ENCODE measurements around the gene CYP20A1.

DNA sequence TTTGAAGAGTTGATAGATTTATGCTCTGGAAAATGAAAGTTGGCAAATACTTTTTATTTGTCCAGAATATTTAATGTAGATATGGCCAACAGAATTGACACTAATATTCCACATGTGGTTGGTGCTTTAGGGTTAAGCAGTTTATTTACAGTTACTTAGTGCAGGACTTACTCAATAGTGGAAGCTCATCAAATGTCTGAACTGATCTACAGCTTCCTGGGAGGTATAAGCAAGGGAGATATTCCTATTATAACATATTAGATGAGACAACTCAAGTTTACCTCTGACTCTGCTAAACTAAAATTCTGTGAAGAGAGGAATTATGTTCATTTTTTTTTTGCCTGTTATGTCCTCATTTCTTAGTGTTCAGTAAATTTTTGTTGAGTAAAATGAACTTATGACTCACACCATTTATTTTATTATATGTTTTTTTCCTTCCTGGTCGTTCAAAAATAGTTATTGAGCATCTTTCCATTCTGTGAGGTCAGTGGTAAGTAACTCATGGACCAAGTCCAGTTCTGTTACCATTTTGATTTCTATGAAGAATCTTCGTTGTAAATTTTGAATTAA lies 103.0 kb downstream of the CYP20A1 start:
- TF ChIP-seq CTCF (IDR thresholded peaks at IDR 0.05; ENCODE audit: borderline replicate concordance, extremely low read depth, low read length, poor library complexity, severe bottlenecking) (no peak), EZH2 (IDR thresholded peaks at IDR 0.05; ENCODE audit: borderline replicate concordance, low read depth, low read length, severe bottlenecking) (no peak)
